ENCODE data around the gene DMBX1. TPM values are rescaled to one million over a fixed set of nuclear protein-coding genes. Genes with fewer than 3 reads are reported as not detected.

The DMBX1 gene
- total and polyA plus RNA-seq, 4 donors, result not detected

DNA sequence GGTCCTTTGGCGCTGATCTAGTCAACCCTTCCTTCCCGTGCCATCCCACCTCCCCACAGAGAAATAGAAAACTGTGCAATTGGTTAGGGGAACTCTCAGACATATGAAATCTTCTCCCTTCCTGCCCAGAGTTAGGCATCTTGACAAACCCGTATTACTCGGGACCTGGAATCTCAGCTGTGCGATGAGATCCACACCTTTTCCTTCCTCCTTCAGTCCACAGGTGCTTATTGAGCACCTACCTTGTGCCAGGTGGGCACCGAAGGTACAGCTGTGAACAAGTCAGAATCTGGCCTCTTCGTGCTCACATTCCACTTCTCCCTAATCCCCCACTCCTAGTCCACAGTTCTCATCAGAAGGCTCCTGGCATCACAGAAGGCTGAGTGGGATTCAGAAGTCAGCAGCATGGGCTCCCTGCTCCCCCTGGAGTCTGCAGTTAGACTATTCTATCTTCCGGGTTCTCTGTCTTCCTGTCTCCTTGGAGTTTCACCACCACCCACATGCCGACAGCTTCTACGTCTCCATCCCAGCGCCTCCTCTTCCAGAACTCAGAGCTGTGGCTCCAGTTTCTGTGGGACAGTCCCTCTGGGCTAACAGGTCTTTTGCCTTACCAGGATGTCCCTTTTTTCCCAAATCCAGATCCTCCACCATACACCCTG is 38.8 kb downstream of the DMBX1 start:
- Histone ChIP-seq H3K9me3 (ENCODE audit: control insufficient read depth in 4 of 4, low read length in 3 of 4) (no peaks in the 10 kb centered on the region), H3K27me3 (ENCODE audit: control insufficient read depth in 4 of 4, insufficient read depth in 4 of 4, low read length in 3 of 4) (no peaks in the 10 kb centered on the region), H3K4me1 (ENCODE audit: control insufficient read depth in 4 of 4, insufficient read depth in 4 of 4, low read length in 3 of 4) (peaks cover 3 to 17% (median 13%) of the 10 kb centered on the region in 4 donors), H3K36me3 (ENCODE audit: control insufficient read depth in 4 of 4, insufficient read depth in 3 of 4, low read depth in 1 of 4, low read length in 3 of 4) (no peaks in the 10 kb centered on the region), H3K9ac (ENCODE audit: low read depth in 1 of 2, low read length in 2 of 2) (no peak overlapping the region), H3K4me3 (ENCODE audit: low read depth in 1 of 3, low read length in 3 of 3) (no peak overlapping the region), H3K27ac (ENCODE audit: low read depth in 1 of 2, low read length in 2 of 2) (no peak overlapping the region)
- TF ChIP-seq HNF4A (conservative IDR thresholded peaks at IDR 0.05), result no peak
- TF ChIP-seq SP1 (IDR thresholded peaks at IDR 0.05), result no peak
- no peak for TF ChIP-seq REST (IDR thresholded peaks at IDR 0.05)
- no peak for TF ChIP-seq JUND (IDR thresholded peaks at IDR 0.05)
- TF ChIP-seq FOXA1 (IDR thresholded peaks at IDR 0.05), result no peak
- no peak for TF ChIP-seq NR2F2 (IDR thresholded peaks at IDR 0.05)
- TF ChIP-seq HNF4G (IDR thresholded peaks at IDR 0.05), result no peak
- DNase-seq (ENCODE audit: low spot score), result no peak
- 42% methylated on average over 11 of the region's 11 CpGs for WGBS

DNA sequence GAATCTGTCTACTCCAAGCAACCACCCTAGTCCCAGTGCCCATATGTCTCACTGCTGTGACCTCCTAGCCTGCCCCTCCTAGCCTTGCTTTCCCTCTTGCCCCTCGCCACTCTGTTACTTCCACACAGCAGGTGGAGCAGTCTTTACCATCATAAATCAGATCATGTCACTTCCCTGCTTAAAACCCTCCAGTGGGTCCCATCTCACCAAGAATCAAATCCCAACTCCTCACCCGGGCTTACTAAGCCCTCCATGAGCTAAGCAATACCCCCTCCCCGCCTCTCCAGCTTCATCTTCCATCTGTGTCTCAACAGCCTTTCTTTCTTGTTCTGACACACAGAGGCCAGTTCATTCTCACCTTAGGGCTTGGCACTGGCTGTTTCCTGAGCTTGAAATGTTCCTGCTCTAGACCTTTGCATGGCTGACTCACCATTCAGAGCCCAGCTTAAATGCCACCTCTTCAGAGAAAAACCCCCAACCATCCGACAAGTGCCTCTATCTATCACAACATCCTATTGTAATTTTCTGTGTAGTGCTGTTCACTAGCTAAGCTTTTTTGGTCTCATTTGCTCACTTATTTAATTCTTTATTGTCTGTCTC is 39.5 kb downstream of the DMBX1 start:
- Histone ChIP-seq H3K9me3 (ENCODE audit: control insufficient read depth in 4 of 4, low read length in 3 of 4) (no peaks in the 10 kb centered on the region), H3K36me3 (ENCODE audit: control insufficient read depth in 4 of 4, insufficient read depth in 3 of 4, low read depth in 1 of 4, low read length in 3 of 4) (no peaks in the 10 kb centered on the region), H3K4me1 (ENCODE audit: control insufficient read depth in 4 of 4, insufficient read depth in 4 of 4, low read length in 3 of 4) (peaks cover 4 to 21% (median 15%) of the 10 kb centered on the region in 4 donors), H3K4me3 (ENCODE audit: low read depth in 1 of 3, low read length in 3 of 3) (no peak overlapping the region), H3K27me3 (ENCODE audit: control insufficient read depth in 4 of 4, insufficient read depth in 4 of 4, low read length in 3 of 4) (peaks cover 0 to 6% (median 0%) of the 10 kb centered on the region in 4 donors), H3K27ac (ENCODE audit: low read depth in 1 of 2, low read length in 2 of 2) (no peak overlapping the region), H3K9ac (ENCODE audit: low read depth in 1 of 2, low read length in 2 of 2) (no peak overlapping the region)
- TF ChIP-seq RXRA (IDR thresholded peaks at IDR 0.05), result no peak
- DNase-seq (ENCODE audit: low spot score), result no peak
- WGBS, result 56% methylated on average over 4 of the region's 4 CpGs

DNA sequence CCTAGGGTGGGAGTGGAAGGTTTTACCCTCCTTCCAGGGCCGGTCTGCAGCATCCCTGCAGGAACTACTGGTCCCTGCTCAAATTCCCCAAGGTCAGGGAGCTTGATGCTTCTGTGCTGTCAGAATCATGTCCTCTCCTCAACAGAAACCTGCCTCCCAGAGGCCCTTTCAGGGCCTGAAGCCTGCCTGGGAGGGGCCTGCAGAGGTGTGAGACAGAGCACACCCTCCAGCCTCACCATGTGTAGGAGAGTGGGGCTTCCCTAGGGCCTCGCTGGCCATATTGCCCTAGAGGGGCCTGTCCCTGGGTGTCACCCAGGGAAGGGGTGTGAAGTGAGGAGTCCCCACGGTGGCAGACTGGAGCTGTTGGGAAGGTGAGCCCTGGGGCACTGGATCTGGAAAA is 40.7 kb downstream of the DMBX1 start:
- Histone ChIP-seq H3K4me1 (ENCODE audit: control insufficient read depth in 4 of 4, insufficient read depth in 4 of 4, low read length in 3 of 4) (peaks cover 4 to 21% (median 15%) of the 10 kb centered on the region in 4 donors), H3K27ac (ENCODE audit: low read depth in 1 of 2, low read length in 2 of 2) (no peak overlapping the region), H3K36me3 (ENCODE audit: control insufficient read depth in 4 of 4, insufficient read depth in 3 of 4, low read depth in 1 of 4, low read length in 3 of 4) (no peaks in the 10 kb centered on the region), H3K9ac (ENCODE audit: low read depth in 1 of 2, low read length in 2 of 2) (no peak overlapping the region), H3K4me3 (ENCODE audit: low read depth in 1 of 3, low read length in 3 of 3) (no peak overlapping the region), H3K27me3 (ENCODE audit: control insufficient read depth in 4 of 4, insufficient read depth in 4 of 4, low read length in 3 of 4) (peaks cover 0 to 8% (median under 1%) of the 10 kb centered on the region in 4 donors), H3K9me3 (ENCODE audit: control insufficient read depth in 4 of 4, low read length in 3 of 4) (no peaks in the 10 kb centered on the region)
- WGBS, result 64% methylated on average over 3 of the region's 3 CpGs
- DNase-seq (ENCODE audit: low spot score), result no peak
- no peak for TF ChIP-seq TAF1 (conservative IDR thresholded peaks at IDR 0.05)
- TF ChIP-seq REST (IDR thresholded peaks at IDR 0.05), result no peak
- no peak for TF ChIP-seq FOXA2 (IDR thresholded peaks at IDR 0.05)
- no peak for TF ChIP-seq GABPA (IDR thresholded peaks at IDR 0.05 in 1 of 2, conservative IDR thresholded peaks at IDR 0.05 in 1 of 2)
